Mesendoderm (in vitro differentiated cells): Measurements from ENCODE around the gene SVBP.
"Not testable (repeated sequence)": the region's sequence is repeated elsewhere in the genome, so short reads cannot be mapped to it uniquely, and the experiment has no call there.

Experiments
- DNase-seq: peaks from one replicate; pipeline ENCODE4 v3.0.0; 2013
- H2AK5ac ChIP-seq: 2 replicates; pipeline ENCODE4 v1.6.1; 2013; ENCODE audit warnings: low read length, inconsistent platforms
- H2BK120ac ChIP-seq: 2 replicates; pipeline ENCODE4 v1.6.1; 2013; ENCODE audit warnings: low read depth, mild to moderate bottlenecking, low read length, moderate library complexity, mixed read lengths
- H2BK15ac ChIP-seq: replicated peaks from 2 replicates; pipeline ENCODE4 v1.6.1; 2013; ENCODE audit warnings: low read depth, mild to moderate bottlenecking, moderate library complexity
- H2BK5ac ChIP-seq: 2 replicates; pipeline ENCODE4 v1.6.1; 2013; ENCODE audit warnings: low read length, inconsistent platforms
- H3K18ac ChIP-seq: 2 replicates; pipeline ENCODE4 v1.6.1; 2013; ENCODE audit warnings: mild to moderate bottlenecking, low read length, mixed read lengths
- H3K23ac ChIP-seq: one replicate; pipeline ENCODE4 v1.6.1; 2013; ENCODE audit warnings: low read length
- H3K27ac ChIP-seq: 2 replicates; pipeline ENCODE4 v1.5.1; 2013; ENCODE audit warnings: low read depth, mild to moderate bottlenecking, inconsistent platforms, low read length, moderate library complexity
- H3K27me3 ChIP-seq: 2 replicates; pipeline ENCODE4 v1.6.1; 2013; ENCODE audit warnings: low read length, control low read depth, mild to moderate bottlenecking, inconsistent platforms; ENCODE audit not compliant: insufficient read depth, poor library complexity
- H3K36me3 ChIP-seq: 2 replicates; pipeline ENCODE4 v1.6.1; 2013; ENCODE audit warnings: low read length, inconsistent platforms; ENCODE audit not compliant: control insufficient read depth, insufficient read depth
- H3K4ac ChIP-seq: one replicate; pipeline ENCODE4 v1.6.1; 2013; ENCODE audit warnings: low read depth, mild to moderate bottlenecking, low read length, moderate library complexity
- H3K4me1 ChIP-seq: 2 replicates; pipeline ENCODE4 v1.6.1; 2013; ENCODE audit warnings: low read depth, low read length, inconsistent platforms; ENCODE audit not compliant: control insufficient read depth
- H3K4me2 ChIP-seq: 2 replicates; pipeline ENCODE4 v1.6.1; 2013; ENCODE audit warnings: low read length
- H3K4me3 ChIP-seq: 2 replicates; pipeline ENCODE4 v1.5.1; 2013; ENCODE audit warnings: mild to moderate bottlenecking, low read length
- H3K56ac ChIP-seq: one replicate; pipeline ENCODE4 v1.6.1; 2013; ENCODE audit warnings: low read length
- H3K79me1 ChIP-seq: 2 replicates; pipeline ENCODE4 v1.6.1; 2013; ENCODE audit warnings: low read length, inconsistent platforms
- H3K79me2 ChIP-seq: 2 replicates; pipeline ENCODE4 v1.6.1; 2013; ENCODE audit warnings: mild to moderate bottlenecking, low read length; ENCODE audit not compliant: control insufficient read depth, insufficient read depth
- H3K9ac ChIP-seq: 2 replicates; pipeline ENCODE4 v1.6.1; 2013; ENCODE audit warnings: low read length, inconsistent platforms
- H4K5ac ChIP-seq: one replicate; pipeline ENCODE4 v1.6.1; 2013; ENCODE audit warnings: low read length
- H4K8ac ChIP-seq: one replicate; pipeline ENCODE4 v1.6.1; 2013; ENCODE audit warnings: low read depth, mild to moderate bottlenecking, control low read depth, low read length, moderate library complexity
- WGBS: extraction: QIAGEN DNeasy Blood & Tissue Kit; methylation state at CpG from one replicate; pipeline ENCODE4 v1.1.7; 2013; ENCODE audit warnings: low lambda C conversion rate, missing lambda C conversion rate; ENCODE audit not compliant: insufficient coverage; ENCODE audit errors: extremely low coverage; 5-methylcytosine and 5-hydroxymethylcytosine counted together

The SVBP gene

DNA sequence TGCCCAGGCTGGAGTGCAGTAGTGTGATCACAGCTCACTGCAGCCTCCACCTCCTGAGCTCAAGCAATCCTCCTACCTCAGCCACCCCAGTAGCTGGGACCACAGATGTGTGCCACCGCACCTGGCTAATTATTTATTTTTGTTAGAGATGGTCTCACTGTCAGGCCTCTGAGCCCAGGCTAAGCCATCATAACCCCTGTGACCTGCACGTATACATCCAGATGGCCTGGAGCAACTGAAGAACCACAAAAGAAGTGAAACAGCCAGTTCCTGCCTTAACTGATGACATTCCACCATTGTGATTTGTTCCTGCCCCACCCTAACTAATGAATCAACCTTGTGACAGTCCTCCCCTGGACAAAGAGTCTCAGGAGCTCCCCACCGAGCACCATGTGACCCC, 39.4 kb upstream of the SVBP start:
- not testable (repeated sequence) for H3K27me3 ChIP-seq, H3K4me3 ChIP-seq, H3K9ac ChIP-seq, H3K79me1 ChIP-seq, H4K5ac ChIP-seq, H4K8ac ChIP-seq, H2BK5ac ChIP-seq, H3K23ac ChIP-seq, H3K79me2 ChIP-seq, H3K36me3 ChIP-seq, H2BK15ac ChIP-seq, H3K18ac ChIP-seq, H2BK120ac ChIP-seq, DNase-seq, H3K27ac ChIP-seq, H3K4me1 ChIP-seq, H3K56ac ChIP-seq, H3K4ac ChIP-seq, H3K4me2 ChIP-seq, H2AK5ac ChIP-seq
- no CpG with 5 or more reads among the region's 3 CpGs for WGBS

DNA sequence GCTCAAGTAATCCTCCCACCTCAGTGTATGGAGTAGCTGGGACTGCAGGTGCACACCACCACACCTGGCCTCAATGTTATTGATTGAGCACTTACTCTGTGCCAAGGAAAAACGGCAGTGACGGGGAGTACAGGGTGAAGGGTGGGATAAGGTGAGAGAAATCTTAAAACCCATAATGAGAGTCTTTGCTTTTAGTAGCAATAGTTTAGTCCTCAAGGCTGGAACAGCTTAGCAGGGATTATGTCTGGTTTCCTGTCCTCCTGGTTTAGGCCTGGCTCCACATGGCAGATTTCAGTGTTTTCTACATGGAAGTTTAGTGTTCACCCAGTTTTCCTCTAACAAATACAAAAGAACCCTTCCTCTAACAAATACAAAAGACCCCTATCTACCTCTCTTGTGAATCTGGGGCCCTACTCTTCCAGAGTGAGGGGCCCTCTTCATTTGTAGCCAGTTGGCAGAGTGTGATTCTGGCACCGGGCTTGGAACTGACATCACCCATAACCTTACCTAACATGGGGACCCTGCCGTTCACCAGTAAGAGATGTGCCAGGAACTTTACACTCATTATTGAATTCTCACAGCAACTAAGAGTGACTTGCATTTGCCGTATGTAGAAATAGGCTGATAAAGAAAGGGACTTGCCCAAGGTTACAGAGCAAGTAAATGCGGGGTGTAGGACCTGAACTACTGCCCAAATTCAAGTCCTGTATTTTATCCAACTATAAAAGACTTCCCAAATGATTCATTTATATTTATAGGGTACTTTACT, 36.1 kb upstream of the SVBP start:
- Histone ChIP-seq H3K27me3 (no peaks in the 10 kb centered on the region), H3K56ac (no peak overlapping the region), H2BK120ac (no peak overlapping the region), H3K23ac (no peak overlapping the region), H3K4me2 (no peak overlapping the region), H3K9ac (no peak overlapping the region), H2AK5ac (no peak overlapping the region), H3K18ac (no peak overlapping the region), H3K27ac (no peak overlapping the region), H3K4me3 (no peak overlapping the region), H2BK15ac (no peak overlapping the region), H2BK5ac (no peak overlapping the region), H3K4me1 (no peaks in the 10 kb centered on the region), H3K79me2 (no peaks in the 10 kb centered on the region), H3K4ac (no peak overlapping the region), H3K36me3 (peaks cover 2% of the 10 kb centered on the region), H4K5ac (no peak overlapping the region), H3K79me1 (peaks cover 4% of the 10 kb centered on the region), H4K8ac (no peak overlapping the region)
- WGBS, result no CpG with 5 or more reads among the region's 6 CpGs
- no peak for DNase-seq

DNA sequence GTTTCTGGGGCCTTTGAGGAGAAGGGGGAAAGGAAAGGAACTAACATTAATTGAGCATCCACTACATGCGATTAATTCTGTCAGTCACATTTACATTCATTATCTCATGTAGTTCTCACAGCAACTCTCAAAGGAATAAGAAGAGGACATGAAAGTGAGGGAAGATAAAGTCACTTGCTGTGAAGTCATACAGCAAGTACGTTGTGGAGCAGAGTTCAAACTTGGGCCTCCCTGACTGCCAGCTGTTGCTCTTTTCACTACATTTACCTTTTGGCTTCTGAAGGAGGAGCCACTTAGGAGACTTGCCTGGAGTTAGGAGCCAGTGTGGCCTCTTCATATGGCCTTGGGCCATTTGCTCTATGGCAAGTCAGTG, 35.4 kb upstream of the SVBP start:
- Histone ChIP-seq H3K79me2 (peaks cover 3% of the 10 kb centered on the region), H3K27ac (no peak overlapping the region), H3K4me1 (peaks cover 4% of the 10 kb centered on the region), H3K9ac (no peak overlapping the region), H3K4ac (no peak overlapping the region), H2AK5ac (no peak overlapping the region), H4K8ac (no peak overlapping the region), H3K18ac (no peak overlapping the region), H2BK120ac (no peak overlapping the region), H3K36me3 (peaks cover 2% of the 10 kb centered on the region), H3K27me3 (no peaks in the 10 kb centered on the region), H3K4me3 (no peak overlapping the region), H3K23ac (no peak overlapping the region), H3K56ac (no peak overlapping the region), H3K79me1 (peaks cover 6% of the 10 kb centered on the region), H4K5ac (no peak overlapping the region), H2BK15ac (no peak overlapping the region), H3K4me2 (no peak overlapping the region), H2BK5ac (no peak overlapping the region)
- no peak for DNase-seq
- WGBS, result no CpG with 5 or more reads among the region's 2 CpGs

DNA sequence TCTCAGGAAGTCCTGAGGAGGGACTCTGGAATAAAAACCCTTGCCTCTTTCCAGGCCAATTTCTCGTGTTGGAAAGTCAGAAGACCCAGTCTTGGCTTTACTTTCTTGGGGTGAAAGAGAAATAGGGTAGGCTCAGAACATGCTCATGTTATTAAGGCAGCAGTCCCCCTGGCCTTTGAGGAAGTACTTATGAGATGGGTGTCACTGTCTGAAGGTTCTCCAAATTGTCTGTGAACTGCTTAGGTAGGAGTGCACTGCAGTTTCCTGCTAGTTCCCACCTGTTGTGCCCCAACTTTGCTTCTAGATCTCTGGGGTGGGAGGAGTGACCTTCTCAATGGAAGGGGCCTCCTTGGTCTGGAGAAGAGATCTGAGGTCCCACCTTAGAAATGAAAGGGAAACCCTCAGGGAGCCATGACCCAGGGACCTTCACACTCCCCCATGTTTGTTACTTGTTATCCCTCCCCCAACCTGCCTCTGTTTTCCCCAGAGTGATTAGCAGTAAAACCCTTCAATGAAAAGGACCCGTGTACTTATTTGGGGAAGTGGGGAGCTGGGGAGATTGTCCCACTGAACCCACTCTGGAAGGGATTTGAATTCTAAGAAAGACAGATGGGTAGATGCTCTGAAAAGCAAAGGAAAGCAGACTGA, 34.9 kb upstream of the SVBP start:
- no peak overlapping the region for H4K5ac ChIP-seq
- H3K79me2 ChIP-seq, result peaks cover 8% of the 10 kb centered on the region
- H3K23ac ChIP-seq, result no peak overlapping the region
- peaks cover 7% of the 10 kb centered on the region for H3K4me1 ChIP-seq
- H3K4me3 ChIP-seq, result no peak overlapping the region
- no peak overlapping the region for H3K18ac ChIP-seq
- no peaks in the 10 kb centered on the region for H3K27me3 ChIP-seq
- H3K4ac ChIP-seq, result no peak overlapping the region
- H2BK120ac ChIP-seq, result no peak overlapping the region
- peaks cover 2% of the 10 kb centered on the region for H3K36me3 ChIP-seq
- no CpG with 5 or more reads among the region's 2 CpGs for WGBS
- H3K27ac ChIP-seq, result no peak overlapping the region
- H4K8ac ChIP-seq, result no peak overlapping the region
- H2AK5ac ChIP-seq, result no peak overlapping the region
- H3K4me2 ChIP-seq, result no peak overlapping the region
- H3K56ac ChIP-seq, result no peak overlapping the region
- DNase-seq, result no peak
- no peak overlapping the region for H2BK15ac ChIP-seq
- no peak overlapping the region for H2BK5ac ChIP-seq
- peaks cover 10% of the 10 kb centered on the region for H3K79me1 ChIP-seq
- no peak overlapping the region for H3K9ac ChIP-seq

DNA sequence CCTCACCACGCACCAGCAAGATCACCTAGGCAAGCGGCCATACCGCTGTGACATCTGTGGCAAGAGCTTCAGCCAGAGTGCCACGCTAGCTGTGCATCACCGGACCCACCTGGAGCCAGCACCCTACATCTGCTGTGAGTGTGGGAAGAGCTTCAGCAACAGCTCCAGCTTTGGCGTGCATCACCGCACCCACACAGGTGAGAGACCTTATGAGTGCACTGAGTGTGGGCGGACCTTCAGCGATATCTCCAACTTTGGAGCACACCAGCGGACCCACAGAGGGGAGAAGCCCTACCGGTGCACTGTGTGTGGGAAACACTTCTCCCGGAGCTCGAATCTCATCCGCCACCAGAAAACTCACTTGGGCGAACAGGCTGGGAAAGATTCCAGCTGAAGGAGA, 34.2 kb upstream of the SVBP start:
- H3K27me3 ChIP-seq, result no peaks in the 10 kb centered on the region
- no peak overlapping the region for H4K8ac ChIP-seq
- H3K4ac ChIP-seq, result no peak overlapping the region
- no peak overlapping the region for H3K23ac ChIP-seq
- peaks cover 13% of the 10 kb centered on the region for H3K79me1 ChIP-seq
- H3K4me2 ChIP-seq, result no peak overlapping the region
- no peak overlapping the region for H2BK120ac ChIP-seq
- H3K56ac ChIP-seq, result no peak overlapping the region
- H3K18ac ChIP-seq, result no peak overlapping the region
- H3K27ac ChIP-seq, result no peak overlapping the region
- no peak overlapping the region for H3K9ac ChIP-seq
- H3K4me3 ChIP-seq, result no peak overlapping the region
- WGBS, result no CpG with 5 or more reads among the region's 15 CpGs
- H3K36me3 ChIP-seq, result peaks cover 2% of the 10 kb centered on the region
- no peak overlapping the region for H2BK15ac ChIP-seq
- H4K5ac ChIP-seq, result no peak overlapping the region
- H2BK5ac ChIP-seq, result no peak overlapping the region
- peaks cover 11% of the 10 kb centered on the region for H3K79me2 ChIP-seq
- H2AK5ac ChIP-seq, result no peak overlapping the region
- H3K4me1 ChIP-seq, result peaks cover 7% of the 10 kb centered on the region
- DNase-seq, result no peak
